GM19372 (cell line): ENCODE measurements around the gene ADGRG3.
"Not testable (repeated sequence)": the region's sequence is repeated elsewhere in the genome, so short reads cannot be mapped to it uniquely, and the experiment has no call there.

Experiments used
- ATAC-seq: cut with Tn5 transposase; IDR thresholded peaks from one replicate; pipeline ENCODE4 v1.9.1; 2021; ENCODE audit warnings: mild to moderate bottlenecking, low read depth, moderate library complexity; ENCODE audit not compliant: unreplicated experiment

Gene ADGRG3

DNA sequence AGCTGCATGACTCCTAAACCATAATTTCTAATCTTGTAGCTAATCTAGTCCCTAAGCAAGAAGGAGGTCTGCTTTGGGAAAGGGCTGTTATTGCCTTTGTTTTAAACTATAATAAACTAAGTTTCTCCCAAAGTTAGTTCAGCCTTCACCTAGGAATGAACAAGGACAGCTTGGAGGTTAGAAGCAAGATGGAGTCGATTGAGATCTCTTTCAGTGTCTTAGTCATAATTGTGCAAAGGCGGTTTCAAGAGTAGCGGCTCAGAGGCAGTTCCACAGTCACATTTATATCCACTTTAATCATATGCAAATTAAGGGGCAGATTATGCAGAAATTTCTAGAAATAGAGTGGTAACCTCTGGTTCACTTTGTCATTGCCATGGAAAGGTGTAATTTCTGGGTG, 43.9 kb downstream of the ADGRG3 start:
- ATAC-seq, result no peak

DNA sequence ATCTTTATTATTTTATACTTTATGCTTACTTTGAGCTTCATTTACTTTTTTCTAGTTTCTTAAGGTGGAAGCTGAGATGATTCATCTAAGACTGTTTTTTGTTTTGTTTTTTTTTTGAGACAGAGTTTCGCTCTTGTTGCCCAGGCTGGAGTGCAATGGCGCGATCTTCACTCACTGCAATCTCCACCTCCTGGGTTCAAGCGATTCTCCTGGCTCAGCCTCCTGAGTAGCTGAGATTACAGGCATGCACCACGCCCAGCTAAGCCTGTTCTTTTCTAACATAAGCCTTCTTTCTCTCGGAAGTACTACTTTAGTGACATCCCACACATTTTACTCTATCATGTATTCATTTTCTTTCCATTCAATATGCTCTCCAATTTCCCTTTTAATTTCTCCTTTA, 44.5 kb downstream of the ADGRG3 start:
- ATAC-seq, result not testable (repeated sequence)

DNA sequence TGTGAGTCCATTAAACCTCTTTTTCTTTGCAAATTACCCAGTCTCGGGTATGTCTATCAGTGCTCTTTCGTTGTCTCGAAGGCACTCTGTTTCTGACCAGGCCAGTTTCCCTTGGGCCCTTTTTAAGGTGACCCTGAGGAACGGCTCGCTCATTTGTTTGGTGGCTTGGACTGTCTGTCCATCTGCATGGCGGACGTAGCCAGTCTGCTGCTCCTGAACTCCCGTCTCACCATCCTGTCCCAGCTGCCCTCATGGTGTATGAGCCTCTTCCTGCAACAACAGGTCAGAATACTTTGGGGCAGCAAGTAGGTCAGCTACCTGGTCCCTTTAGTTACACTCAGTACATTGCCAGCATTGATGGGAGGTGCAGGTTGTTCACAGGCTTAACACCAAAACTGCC, 45.5 kb downstream of the ADGRG3 start:
- no peak for ATAC-seq

DNA sequence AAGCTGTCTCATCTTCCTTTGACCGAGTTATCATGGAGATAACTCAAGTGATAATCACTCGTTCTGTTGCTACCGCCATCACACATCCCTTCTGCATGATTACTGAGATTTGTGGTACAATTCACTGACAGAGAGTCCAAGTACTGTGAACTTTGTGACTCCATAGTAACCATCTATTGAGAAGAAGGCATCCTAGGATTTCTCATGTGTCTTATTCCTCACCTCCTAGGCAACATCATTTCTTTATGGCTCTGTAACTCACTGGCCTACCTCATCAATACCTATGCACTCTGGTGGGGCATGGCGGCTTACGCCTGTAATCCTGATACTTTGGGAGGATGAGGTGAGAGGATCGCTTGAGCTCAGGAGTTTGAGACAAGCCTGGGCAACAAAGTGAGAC, 45.9 kb downstream of the ADGRG3 start:
- no peak for ATAC-seq

DNA sequence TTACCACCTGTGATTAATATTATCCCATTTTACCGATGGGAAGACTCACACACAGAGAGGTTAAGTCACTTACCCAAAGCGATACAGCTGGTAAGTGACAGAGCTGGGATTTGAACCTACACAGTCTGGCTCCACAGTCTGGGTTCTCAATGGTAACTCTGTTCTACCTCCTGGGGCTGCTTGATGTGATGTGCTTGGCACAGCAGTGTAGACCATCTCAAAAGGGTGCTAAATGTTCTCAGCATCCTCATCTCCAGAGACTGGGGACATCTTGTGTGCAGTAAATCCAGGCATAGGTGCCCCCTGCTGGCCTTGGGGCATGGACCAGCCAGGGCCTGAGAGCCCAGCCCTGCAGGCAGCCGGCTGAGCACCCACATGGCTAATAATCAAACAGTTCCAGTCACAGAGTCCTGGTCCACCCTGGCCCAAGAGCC, 52.1 kb downstream of the ADGRG3 start:
- no peak for ATAC-seq

DNA sequence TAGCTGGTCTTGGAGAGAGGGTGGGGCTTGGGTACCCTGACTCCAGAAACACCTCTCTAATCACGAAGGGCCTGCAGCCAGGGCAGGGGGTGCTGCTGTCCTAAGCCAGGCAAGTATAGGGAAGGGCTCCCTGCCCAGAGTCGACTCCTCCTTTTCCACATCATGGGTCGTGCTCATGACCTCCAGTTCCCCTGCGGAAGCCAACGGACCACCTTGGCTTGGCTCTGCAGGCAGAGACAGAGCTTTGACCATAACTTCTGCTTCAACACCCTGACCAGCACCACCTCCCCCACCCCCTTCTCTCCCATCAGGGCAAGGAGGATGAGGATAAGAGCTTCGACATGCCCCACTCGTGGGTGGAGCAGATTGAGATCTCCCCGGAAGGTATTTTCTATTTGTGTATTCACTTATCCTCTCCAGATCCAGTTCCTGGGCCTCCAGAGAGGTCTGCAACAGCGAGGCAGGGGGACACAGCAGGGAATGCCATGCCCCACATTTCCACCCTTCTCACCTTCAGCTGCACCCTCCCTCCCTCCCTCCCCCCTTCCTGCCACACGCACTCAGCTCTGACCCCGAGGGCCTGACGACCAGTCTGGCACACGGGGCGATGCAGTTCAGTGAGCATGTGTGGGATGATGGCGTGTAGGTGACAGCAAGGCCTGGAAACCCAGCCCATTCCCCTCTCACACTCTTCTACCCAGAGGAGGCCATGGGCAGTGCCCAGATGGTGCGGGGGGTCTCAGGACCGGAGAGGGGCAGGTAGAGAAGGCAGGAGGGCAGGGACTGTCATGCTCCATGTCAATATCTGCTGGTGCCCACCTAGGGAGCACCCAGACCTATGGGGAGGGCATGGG, 53.5 kb downstream of the ADGRG3 start:
- ATAC-seq, result no peak

DNA sequence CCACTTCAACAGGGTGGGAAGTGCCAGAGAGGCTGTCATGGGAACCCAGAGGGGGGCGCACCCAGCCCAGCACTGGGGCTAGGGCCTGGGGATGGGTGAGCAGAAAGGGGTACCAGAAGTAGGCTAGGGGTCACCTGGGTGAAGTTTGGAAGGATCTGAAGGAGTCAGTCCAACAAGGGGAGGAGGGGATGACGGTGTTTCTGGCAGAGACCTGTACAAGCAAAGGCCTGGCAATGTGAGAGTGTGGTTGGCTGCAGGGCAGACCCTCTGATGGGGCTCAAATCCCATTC, 54.0 kb downstream of the ADGRG3 start:
- no peak for ATAC-seq

DNA sequence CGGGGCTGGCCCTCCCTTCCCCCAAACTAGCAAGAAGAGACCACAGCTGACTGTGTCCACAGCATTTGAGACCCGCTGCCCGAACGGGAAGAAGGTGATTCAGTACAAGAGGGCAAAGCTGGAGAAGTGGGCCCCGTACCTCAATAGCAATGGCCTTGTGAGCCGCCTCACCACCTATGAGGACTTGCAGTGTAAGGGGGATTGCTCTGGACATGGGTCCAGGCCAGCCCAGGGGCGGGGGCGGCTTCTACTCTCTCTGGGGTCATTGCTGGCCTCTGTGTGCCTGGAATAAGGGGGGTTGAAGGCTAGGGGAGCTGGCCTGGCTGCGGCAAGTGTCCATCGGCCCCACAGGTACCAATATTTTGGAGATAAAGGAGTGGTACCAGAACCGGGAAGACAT, 54.5 kb downstream of the ADGRG3 start:
- ATAC-seq, result no peak

DNA sequence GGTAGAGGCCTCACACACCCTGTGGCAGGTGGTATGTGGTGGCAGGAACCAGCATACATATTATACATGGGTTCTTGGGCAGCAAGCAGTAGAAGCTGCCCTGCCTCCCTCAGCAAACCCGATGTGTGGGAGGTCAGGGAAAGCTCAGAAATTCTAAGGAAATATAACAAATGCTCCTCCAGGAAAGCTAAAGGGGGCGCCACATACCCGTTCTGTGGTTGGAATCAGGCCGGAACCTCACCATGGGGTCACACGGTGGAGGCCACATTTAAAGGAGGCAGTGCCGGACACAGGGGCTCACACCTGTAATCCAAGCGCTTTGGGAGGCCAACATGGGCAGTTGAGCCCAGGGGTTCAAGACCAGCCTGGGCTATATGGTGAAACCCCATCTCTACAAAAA, 55.1 kb downstream of the ADGRG3 start:
- no peak for ATAC-seq

DNA sequence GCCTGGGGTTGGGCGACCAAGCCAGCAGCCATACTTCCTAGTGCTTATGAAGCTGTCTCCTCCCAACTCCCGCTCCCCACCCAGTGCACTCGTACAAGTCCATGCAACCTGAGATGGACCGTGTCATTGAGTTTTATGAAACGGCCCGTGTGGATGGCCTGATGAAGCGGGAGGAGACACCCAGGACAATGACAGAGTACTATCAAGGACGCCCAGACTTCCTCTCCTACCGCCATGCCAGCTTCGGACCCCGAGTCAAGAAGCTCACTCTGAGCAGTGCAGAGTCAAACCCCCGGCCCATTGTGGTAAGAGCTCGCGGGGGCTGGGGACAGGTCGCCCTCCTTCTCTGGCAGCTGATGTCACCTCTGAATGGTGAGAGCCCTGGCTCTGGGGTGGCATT, 56.4 kb downstream of the ADGRG3 start:
- ATAC-seq, result no peak

DNA sequence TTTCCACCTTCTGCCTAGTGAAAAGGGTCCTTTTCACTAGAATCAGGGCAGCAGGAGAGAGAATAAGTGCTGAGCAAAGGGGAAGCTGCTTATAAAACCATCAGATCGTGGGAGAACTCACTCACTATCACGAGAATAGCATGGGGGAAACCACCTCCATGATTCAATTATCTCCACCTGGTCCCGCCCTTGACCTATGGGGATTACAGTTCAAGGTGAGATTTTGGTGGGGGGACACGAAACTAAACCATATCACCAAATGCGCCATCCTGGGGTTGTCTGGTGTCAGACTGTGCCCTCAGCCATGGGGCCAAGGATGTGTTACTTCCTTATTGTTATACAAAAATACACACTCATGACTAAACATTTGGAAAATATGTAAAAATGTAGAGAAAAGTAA, 57.0 kb downstream of the ADGRG3 start:
- ATAC-seq, result no peak

DNA sequence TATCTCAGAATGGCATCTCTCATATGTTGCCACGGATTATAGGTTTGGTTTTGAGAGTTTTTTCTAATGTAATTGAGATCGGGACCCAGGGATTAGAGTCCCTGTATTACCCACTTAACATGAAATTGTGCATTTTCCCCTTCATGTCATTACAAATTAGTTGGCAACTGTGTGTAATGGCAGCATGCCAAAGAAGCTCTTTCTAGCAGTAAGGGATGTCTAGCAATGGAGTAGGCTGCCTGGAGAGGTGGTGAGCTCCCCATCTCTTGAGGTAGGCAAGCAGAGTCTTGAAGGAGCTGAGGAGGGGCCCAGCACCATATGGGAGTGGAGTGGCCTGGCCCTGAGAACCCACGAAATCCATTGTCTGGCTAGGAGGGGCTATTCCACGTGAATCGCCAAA, 57.4 kb downstream of the ADGRG3 start:
- no peak for ATAC-seq

DNA sequence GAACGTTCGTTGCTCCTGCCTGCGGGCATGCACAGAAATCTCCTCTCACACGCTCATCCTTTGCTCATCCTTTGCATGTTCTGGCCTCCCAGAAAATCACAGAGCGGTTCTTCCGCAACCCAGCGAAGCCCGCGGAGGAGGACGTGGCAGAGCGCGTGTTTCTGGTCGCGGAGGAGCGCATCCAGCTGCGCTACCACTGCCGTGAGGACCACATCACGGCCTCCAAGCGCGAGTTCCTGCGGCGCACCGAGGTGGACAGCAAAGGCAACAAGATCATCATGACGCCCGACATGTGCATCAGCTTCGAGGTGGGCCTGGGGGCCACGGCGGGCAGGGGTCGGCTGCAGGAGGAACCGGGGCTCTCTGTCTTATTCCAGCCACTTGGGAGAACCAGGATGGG, 57.9 kb downstream of the ADGRG3 start:
- ATAC-seq, result no peak

DNA sequence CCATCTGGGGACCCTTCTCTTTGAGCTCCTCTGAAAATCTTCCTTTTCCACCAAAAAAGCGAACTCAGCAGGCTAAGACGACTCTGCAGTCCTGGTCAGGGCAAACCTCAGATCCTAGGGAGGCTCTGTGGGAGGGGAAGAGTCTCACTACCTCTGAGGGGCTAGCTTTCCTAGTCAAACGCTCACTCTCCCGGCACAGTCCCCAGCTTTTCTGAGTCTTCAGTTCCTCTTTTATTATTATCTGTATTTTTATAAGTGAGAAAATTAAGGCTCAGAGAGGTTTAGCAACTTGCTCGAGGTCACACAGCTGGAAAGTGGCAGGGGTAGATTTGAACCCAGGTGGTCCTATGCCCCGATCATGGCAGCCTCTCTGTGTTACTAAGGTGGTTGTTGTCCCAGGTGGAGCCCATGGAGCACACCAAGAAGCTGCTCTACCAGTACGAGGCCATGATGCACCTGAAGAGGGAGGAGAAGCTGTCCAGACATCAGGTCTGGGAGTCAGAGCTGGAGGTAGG, 58.4 kb downstream of the ADGRG3 start:
- no peak for ATAC-seq

DNA sequence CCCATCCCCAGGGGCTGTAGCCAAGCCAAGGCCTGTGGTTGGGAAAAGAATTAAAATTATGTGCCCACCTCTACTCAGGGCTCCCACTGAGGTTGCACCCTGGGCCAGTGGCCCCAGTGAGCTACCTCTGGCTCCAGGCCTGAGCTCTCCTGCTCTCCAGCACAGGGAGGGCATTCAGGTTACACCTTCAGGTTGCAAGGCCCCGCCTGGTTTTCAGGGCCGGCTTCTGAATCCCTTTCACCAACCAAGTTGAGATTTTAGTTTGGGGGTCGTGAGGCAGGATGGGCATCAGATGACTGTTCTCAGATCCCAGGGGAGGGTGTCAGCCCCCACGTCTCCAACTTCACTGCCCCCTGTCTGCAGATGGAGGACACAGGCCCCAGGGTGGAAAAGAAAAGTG, 59.5 kb downstream of the ADGRG3 start:
- no peak for ATAC-seq

DNA sequence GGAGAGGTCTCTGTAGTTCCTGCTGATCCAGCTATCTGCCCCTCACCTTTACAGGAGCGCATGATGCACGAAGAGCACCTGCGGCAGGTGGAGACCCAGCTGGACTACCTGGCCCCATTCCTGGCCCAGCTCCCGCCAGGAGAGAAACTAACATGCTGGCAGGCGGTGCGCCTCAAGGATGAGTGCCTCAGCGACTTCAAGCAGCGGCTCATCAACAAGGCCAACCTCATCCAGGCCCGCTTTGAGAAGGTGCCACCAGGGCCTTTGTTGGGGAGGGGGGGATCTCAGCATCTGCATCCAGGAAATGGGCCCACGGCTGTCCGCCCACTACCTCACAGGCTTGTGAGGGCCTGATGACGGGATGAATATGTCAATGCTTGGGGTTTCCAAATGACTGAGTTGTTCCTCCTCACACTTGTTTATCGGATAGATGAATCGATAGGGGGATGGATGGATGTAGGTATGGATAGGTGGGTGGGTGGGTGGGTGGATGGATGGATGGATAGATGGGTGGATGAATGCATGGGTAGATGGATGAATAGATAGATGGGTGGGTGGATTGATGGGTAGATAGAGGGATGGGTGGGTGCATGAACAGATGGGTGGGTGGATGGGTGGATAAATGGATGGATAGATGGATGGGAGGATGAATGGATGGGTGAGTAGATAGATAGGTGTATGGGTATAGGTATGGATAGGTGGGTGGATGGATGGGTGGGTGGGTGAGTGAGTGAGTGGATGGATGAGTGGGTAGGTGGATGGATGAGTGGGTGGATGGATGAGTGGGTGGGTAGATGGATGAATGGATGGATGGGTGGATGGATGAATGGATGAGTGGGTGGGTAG, 60.5 kb downstream of the ADGRG3 start:
- no peak for ATAC-seq

DNA sequence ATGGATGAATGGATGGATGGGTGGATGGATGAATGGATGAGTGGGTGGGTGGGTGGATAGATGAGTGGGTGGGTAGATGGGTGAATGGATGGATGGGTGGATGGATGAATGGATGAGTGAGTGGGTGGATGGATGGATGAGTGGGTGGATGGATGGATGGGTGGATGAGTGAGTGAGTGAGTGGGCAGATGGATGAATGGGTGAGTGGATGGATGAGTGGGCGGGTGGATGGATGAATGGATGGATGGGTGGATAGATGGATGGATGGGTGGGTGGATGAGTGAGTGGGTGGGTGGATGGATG, 61.0 kb downstream of the ADGRG3 start:
- ATAC-seq, result no peak

DNA sequence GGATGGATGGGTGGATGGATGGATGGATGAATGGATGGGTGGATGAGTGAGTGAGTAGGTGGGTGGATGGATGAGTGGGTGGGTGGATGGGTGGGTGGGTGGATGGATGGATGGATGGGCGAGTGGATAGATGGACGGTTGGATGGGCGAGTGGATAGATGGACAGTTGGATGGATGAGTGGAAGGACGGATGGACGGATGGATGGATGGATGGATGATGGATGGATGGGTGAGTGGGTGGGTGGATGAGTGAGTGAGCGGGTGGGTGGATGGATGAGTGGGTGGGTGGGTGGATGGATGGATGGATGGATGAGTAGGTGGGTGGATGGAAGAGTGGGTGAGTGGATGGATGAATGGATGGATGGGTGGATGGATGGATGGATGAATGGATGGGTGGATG, 61.7 kb downstream of the ADGRG3 start:
- not testable (repeated sequence) for ATAC-seq

DNA sequence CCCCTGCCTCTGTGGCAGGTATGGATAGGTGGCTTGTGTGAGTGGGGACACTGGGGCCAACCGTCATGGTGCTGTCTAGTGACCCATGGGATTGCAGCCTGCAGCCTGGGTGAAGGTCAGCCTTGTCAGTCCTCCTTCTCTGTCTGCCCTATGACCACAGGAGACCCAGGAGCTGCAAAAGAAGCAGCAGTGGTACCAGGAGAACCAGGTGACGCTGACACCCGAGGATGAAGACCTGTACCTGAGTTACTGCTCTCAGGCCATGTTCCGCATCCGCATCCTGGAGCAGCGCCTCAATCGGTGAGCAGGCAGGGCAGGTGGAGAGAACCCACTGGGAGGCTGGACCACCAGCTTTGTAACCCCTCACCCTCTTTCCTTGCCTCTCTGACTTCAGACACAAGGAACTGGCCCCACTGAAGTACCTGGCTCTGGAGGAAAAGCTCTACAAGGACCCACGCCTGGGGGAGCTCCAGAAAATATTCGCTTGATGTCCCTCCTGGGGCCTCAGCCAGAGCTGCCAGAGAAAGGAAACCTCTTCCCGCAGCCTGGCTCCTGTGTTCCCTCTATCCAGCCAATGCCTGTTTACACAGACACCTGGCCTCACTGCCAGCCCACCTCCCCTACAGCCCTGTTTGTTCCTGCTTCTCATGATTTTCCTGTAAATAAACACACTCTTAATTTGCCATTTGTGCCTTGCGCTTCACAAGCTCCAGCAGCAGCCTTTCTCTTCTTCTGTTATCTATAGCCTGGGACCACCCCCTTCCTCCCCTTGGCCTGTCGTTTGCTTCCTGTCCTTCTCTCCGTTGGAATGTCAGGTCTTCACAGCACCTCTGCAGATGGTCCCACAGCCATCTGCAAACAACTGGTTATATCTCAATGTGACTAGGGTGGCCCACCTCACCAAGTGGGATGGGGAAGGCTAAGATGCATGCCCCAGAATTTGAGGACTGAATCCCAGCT, 62.9 kb downstream of the ADGRG3 start:
- ATAC-seq, result no peak

DNA sequence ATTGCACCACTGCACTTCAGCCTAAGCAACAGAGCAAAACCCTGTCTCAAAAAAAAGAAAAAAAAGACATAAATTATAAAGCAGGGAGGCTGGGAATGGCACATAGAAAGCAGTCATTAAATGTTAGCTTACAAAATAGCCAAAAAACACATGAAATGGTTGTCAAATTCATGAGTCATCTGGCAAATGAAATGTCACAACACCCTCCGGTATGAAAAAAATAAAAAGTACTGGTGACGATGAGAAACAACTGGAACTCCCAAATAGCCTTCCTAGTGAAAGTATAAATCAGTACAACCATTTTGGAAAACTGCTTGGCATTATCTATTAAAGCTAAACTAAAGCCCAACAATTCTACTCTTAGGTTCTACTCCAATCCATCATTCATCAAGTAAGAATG, 63.9 kb downstream of the ADGRG3 start:
- ATAC-seq, result no peak

DNA sequence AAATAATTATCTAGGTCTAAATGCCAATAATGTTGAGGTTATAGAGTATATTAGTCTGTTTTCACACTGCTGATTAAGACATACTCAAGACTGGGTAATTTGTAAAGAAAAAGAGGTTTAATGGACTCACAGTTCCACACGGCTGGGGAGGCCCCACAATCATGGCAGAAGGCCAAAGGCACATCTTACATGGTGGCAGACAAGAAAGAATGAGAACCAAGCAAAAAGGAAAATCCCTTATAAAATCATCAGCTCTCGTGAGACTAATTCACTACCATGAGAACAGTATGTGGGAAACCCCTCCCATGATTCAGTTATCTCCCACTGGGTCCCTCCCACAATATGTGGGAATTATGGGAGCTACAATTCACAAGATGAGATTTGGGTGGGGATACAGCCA, 64.6 kb downstream of the ADGRG3 start:
- ATAC-seq, result no peak
